ENCODE measurements around the gene BCL7C. TPM values are rescaled to one million over a fixed set of nuclear protein-coding genes. Genes with fewer than 3 reads are reported as not detected.

BCL7C gene
- polyA plus RNA-seq, 1 donor (not counting 4 experiments of a cell fraction or from before 2014, with no cell fraction given): 19.2 TPM

DNA sequence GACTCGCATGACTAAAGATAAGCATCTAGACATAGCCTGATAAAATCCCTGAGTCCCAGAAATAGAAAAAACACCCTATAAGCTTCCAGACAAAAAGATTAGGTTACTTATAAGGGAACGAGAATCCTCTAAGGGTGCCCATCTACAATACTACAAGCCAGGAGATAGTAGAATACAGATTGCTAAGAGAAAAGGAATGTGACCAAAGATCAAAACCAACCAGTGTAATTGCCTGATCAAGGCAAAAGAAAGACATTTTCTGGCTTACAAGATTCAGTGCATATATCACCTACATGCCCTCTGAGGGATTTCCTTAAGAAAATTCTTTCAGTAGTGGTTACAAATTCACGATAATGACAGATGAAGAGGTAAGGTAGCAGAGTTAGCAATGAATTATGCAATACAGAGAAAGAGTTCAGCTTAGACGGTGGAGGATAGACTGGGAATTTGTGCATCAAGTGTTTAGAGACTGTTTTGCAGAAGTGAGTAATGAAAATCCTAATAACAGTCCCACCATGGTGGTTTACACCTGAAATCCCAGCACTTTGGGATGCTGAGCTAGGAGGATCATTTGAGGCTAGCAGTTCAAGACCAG, 35.0 kb downstream of the BCL7C start:
- H3K9me3 ChIP-seq (ENCODE audit: control insufficient read depth, low read depth, low read length): peaks cover 2% of the 10 kb centered on the region
- DNase-seq (ENCODE audit: low read depth, low spot score): no peak
- no peaks in the 10 kb centered on the region for H3K27me3 ChIP-seq (ENCODE audit: control insufficient read depth, extremely low read depth, insufficient read depth, low read length)
- no peak overlapping the region for H3K4me2 ChIP-seq (ENCODE audit: control insufficient read depth, extremely low read depth, insufficient read depth, low read depth, low read length)
- H3K9me1 ChIP-seq (ENCODE audit: control insufficient read depth, extremely low read depth, insufficient read depth, low read length): peaks cover 2% of the 10 kb centered on the region
- peaks cover 26% of the 10 kb centered on the region for H3K4me1 ChIP-seq (ENCODE audit: control insufficient read depth, extremely low read depth, insufficient read depth, low read length)
- dilution Hi-C loops (cut with MboI; ENCODE audit: extremely low pct_ligation_motif_present, low sequenced_read_pairs): no loop called here
- FAIRE-seq: no peak
- H3K79me2 ChIP-seq (ENCODE audit: control insufficient read depth, insufficient read depth, low read length): no peaks in the 10 kb centered on the region
- no peaks in the 10 kb centered on the region for H4K20me1 ChIP-seq (ENCODE audit: control insufficient read depth, extremely low read depth, insufficient read depth, low read length)
- no peak overlapping the region for H2AFZ ChIP-seq (ENCODE audit: control insufficient read depth, low read length)
- no peak for TF ChIP-seq EZH2 (IDR thresholded peaks at IDR 0.05; ENCODE audit: low read length)
- TF ChIP-seq, protein P1, sequence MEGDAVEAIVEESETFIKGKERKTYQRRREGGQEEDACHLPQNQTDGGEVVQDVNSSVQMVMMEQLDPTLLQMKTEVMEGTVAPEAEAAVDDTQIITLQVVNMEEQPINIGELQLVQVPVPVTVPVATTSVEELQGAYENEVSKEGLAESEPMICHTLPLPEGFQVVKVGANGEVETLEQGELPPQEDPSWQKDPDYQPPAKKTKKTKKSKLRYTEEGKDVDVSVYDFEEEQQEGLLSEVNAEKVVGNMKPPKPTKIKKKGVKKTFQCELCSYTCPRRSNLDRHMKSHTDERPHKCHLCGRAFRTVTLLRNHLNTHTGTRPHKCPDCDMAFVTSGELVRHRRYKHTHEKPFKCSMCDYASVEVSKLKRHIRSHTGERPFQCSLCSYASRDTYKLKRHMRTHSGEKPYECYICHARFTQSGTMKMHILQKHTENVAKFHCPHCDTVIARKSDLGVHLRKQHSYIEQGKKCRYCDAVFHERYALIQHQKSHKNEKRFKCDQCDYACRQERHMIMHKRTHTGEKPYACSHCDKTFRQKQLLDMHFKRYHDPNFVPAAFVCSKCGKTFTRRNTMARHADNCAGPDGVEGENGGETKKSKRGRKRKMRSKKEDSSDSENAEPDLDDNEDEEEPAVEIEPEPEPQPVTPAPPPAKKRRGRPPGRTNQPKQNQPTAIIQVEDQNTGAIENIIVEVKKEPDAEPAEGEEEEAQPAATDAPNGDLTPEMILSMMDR (optimal IDR thresholded peaks at IDR 0.05 in 1 of 3, IDR thresholded peaks at IDR 0.05 in 1 of 3, conservative IDR thresholded peaks at IDR 0.05 in 1 of 3; ENCODE audit: extremely low read depth in 1 of 3, insufficient read depth in 2 of 3, low read length in 3 of 3): no peak
- H3K27ac ChIP-seq (ENCODE audit: control insufficient read depth, insufficient read depth, low read length): no peak overlapping the region
- no peak overlapping the region for H3K9ac ChIP-seq (ENCODE audit: control insufficient read depth, extremely low read depth, insufficient read depth, low read length)
- H3K4me3 ChIP-seq (ENCODE audit: control insufficient read depth in 2 of 3, extremely low read depth in 1 of 3, insufficient read depth in 2 of 3, low read depth in 1 of 3, low read length in 3 of 3): no peak overlapping the region
- no peaks in the 10 kb centered on the region for H3K36me3 ChIP-seq (ENCODE audit: control insufficient read depth in 2 of 2, extremely low read depth in 1 of 2, insufficient read depth in 2 of 2, low read length in 2 of 2)

DNA sequence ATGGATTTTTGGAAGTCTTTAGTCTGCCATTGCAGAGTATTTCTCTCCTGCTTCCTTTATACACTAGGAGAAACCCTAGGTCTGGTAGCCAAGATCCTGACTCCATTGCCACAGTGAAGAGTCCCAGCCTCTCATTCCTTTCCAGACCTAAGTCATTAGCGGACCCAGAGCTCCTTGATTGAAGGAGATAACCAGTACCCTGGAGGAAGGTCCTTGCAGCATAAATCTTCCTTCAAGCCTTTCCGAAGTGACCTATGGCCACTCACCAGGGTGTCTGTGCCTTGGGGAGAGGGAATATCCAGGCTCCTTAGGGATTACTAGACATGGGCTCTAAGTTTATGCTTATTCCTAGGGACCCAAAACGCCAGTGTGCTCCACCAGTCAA, 35.8 kb downstream of the BCL7C start:
- Histone ChIP-seq H3K36me3 (ENCODE audit: control insufficient read depth in 2 of 2, extremely low read depth in 1 of 2, insufficient read depth in 2 of 2, low read length in 2 of 2) (no peaks in the 10 kb centered on the region), H3K4me3 (ENCODE audit: control insufficient read depth in 2 of 3, extremely low read depth in 1 of 3, insufficient read depth in 2 of 3, low read depth in 1 of 3, low read length in 3 of 3) (no peak overlapping the region), H3K27me3 (ENCODE audit: control insufficient read depth, extremely low read depth, insufficient read depth, low read length) (no peaks in the 10 kb centered on the region), H3K27ac (ENCODE audit: control insufficient read depth, insufficient read depth, low read length) (no peak overlapping the region), H2AFZ (ENCODE audit: control insufficient read depth, low read length) (no peak overlapping the region), H3K9me3 (ENCODE audit: control insufficient read depth, low read depth, low read length) (peaks cover 2% of the 10 kb centered on the region), H4K20me1 (ENCODE audit: control insufficient read depth, extremely low read depth, insufficient read depth, low read length) (no peaks in the 10 kb centered on the region), H3K4me1 (ENCODE audit: control insufficient read depth, extremely low read depth, insufficient read depth, low read length) (peaks cover 34% of the 10 kb centered on the region), H3K9me1 (ENCODE audit: control insufficient read depth, extremely low read depth, insufficient read depth, low read length) (peaks cover 2% of the 10 kb centered on the region), H3K9ac (ENCODE audit: control insufficient read depth, extremely low read depth, insufficient read depth, low read length) (no peak overlapping the region), H3K79me2 (ENCODE audit: control insufficient read depth, insufficient read depth, low read length) (no peaks in the 10 kb centered on the region), H3K4me2 (ENCODE audit: control insufficient read depth, extremely low read depth, insufficient read depth, low read depth, low read length) (no peak overlapping the region)
- dilution Hi-C loops (cut with MboI; ENCODE audit: extremely low pct_ligation_motif_present, low sequenced_read_pairs): no loop called here
- TF ChIP-seq, protein P1 (optimal IDR thresholded peaks at IDR 0.05 in 1 of 3, IDR thresholded peaks at IDR 0.05 in 1 of 3, conservative IDR thresholded peaks at IDR 0.05 in 1 of 3; ENCODE audit: extremely low read depth in 1 of 3, insufficient read depth in 2 of 3, low read length in 3 of 3): no peak
- no peak for TF ChIP-seq EZH2 (IDR thresholded peaks at IDR 0.05; ENCODE audit: low read length)
- FAIRE-seq (no peak), DNase-seq (ENCODE audit: low read depth, low spot score) (no peak)
